K562 (cell line): ENCODE data around the gene MCL1. TPM values are rescaled to one million over a fixed set of nuclear protein-coding genes. Genes with fewer than 3 reads are reported as not detected.

Experiments used
- CBX1 ChIP-seq: sonication (generic); IDR thresholded peaks from 2 replicates; pipeline ENCODE4 v1.6.1; 2016; ENCODE audit warnings: antibody characterized with exemption, low read depth, mild to moderate bottlenecking
- CHCHD3 ChIP-seq: fragments of 250-450 bp; sonication (Bioruptor Pico); IDR thresholded peaks from 2 replicates; pipeline ENCODE4 v2.1.2; 2022; ENCODE audit warnings: mild to moderate bottlenecking
- COPS2 ChIP-seq: fragments of 450-650 bp; conservative IDR thresholded peaks from 2 replicates; pipeline ENCODE4 v1.6.1; 2016; ENCODE audit warnings: mild to moderate bottlenecking, moderate library complexity
- EGR1 ChIP-seq: fragments of 450-650 bp; conservative IDR thresholded peaks from 2 replicates; pipeline ENCODE4 v1.6.1; 2017; ENCODE audit warnings: mild to moderate bottlenecking
- GTF2E2 ChIP-seq: fragments of 200-800 bp; sonication (Bioruptor generic); IDR thresholded peaks from 2 replicates; pipeline ENCODE4 v1.6.1; 2016; ENCODE audit warnings: missing genetic modification characterization, missing compliant biosample characterization
- L3MBTL2 ChIP-seq: fragments of 450-650 bp; IDR thresholded peaks from 2 replicates; pipeline ENCODE4 v1.6.1; 2016; ENCODE audit warnings: mild to moderate bottlenecking, moderate library complexity
- MTF1 ChIP-seq: fragments of 250-450 bp; sonication (Bioruptor Pico); IDR thresholded peaks from 2 replicates; pipeline ENCODE4 v1.9.0; 2021; ENCODE audit warnings: moderate library complexity, mild to moderate bottlenecking, inconsistent platforms, borderline replicate concordance
- POU5F1 ChIP-seq: fragments of 150-350 bp; IDR thresholded peaks from 2 replicates; pipeline ENCODE4 v1.6.1; 2014; ENCODE audit warnings: borderline replicate concordance, low read length, low read depth, mild to moderate bottlenecking; ENCODE audit not compliant: partially characterized antibody
- SMAD3 ChIP-seq: fragments of 450-650 bp; formaldehyde crosslinking; conservative IDR thresholded peaks from 2 replicates; pipeline ENCODE4 v1.4.0; 2020; ENCODE audit warnings: mild to moderate bottlenecking
- SMARCA4 ChIP-seq: fragments of 450-650 bp; IDR thresholded peaks from 2 replicates; pipeline ENCODE4 v1.6.1; 2016
- SMC3 ChIP-seq: conservative IDR thresholded peaks from 2 replicates; pipeline ENCODE4 v1.6.1; 2011; ENCODE audit warnings: low read depth, low read length, improper control_type of control experiment; ENCODE audit not compliant: insufficient read depth
- SPI1 ChIP-seq: IDR thresholded peaks from 2 replicates; pipeline ENCODE4 v1.6.1; 2011; ENCODE audit warnings: low read depth, low read length, control low read depth, borderline replicate concordance
- TCFL5 ChIP-seq: fragments of 250-450 bp; sonication (Bioruptor Pico); conservative IDR thresholded peaks from 2 replicates; pipeline ENCODE4 v1.6.1; 2021; ENCODE audit warnings: mild to moderate bottlenecking, moderate library complexity, matching md5 sums
- XRCC3 ChIP-seq: fragments of 450-650 bp; IDR thresholded peaks from 2 replicates; pipeline ENCODE4 v1.6.1; 2017; ENCODE audit warnings: mild to moderate bottlenecking, moderate library complexity
- ZNF239 ChIP-seq: fragments of 250-450 bp; sonication (Bioruptor Pico); IDR thresholded peaks from 2 replicates; pipeline ENCODE4 v1.4.0; 2020; ENCODE audit warnings: mild to moderate bottlenecking
- ZNF324 ChIP-seq: fragments of 250-450 bp; sonication (Bioruptor Pico); IDR thresholded peaks from 2 replicates; pipeline ENCODE4 v1.4.0; 2020; ENCODE audit warnings: mild to moderate bottlenecking
- ZNF639 ChIP-seq, 2 experiments: fragments of 200-800 bp in 1 of 2; sonication (Bioruptor generic) in 1 of 2; sonication (generic) in 1 of 2; formaldehyde crosslinking in 1 of 2; IDR thresholded peaks in 1 of 2; conservative IDR thresholded peaks in 1 of 2; 2 replicates each; pipeline versions ENCODE4 v1.5.0 to v1.6.1; 2016 to 2020; ENCODE audit warnings: missing compliant biosample characterization in 1 of 2, missing genetic modification characterization in 1 of 2, missing genetic modification reagents in 1 of 2
- ZNF696 ChIP-seq: fragments of 250-450 bp; sonication (Bioruptor Pico); conservative IDR thresholded peaks from 2 replicates; pipeline ENCODE4 v1.4.0; 2020; ENCODE audit warnings: mild to moderate bottlenecking, moderate library complexity
- polyA plus RNA-seq, 8 experiments: library from polyadenylated mRNA; depleted of rRNA in 4 of 8; stranded (reverse) in 5 of 8; unstranded in 3 of 8; fragments of >200 nt; fragmentation: Nextera tagmentation in 2 of 8; fragmentation: Illumina TruSeq in 1 of 8; extraction: Ambion mirVana in 2 of 8; extraction: Trizol in 1 of 8; gene quantifications; 2 replicates each; pipeline versions ENCODE4 v1.2.1 to v1.2.3, GENCODE V29; 2011 to 2014; ENCODE audit warnings: inconsistent platforms in 1 of 8, missing spikeins in 1 of 8
- total RNA-seq, 7 experiments: library from RNA; depleted of rRNA in 6 of 7; stranded (reverse); fragments of >200 nt in 6 of 7; fragmentation: Illumina TruSeq in 2 of 7; extraction: Trizol in 2 of 7; gene quantifications; 2 replicates each; pipeline versions ENCODE4 v1.2.1 to v1.2.3, GENCODE V29; 2011 to 2021; ENCODE audit warnings: low replicate concordance in 1 of 7
- TF ChIP-seq, protein P1 (sequence below): fragments of 250-450 bp; sonication (Bioruptor Pico); IDR thresholded peaks from 2 replicates; pipeline ENCODE4 v1.8.0; 2022; ENCODE audit warnings: inconsistent platforms, mild to moderate bottlenecking, moderate library complexity, borderline replicate concordance
- TF ChIP-seq, protein P2 (sequence below): sonication (generic); formaldehyde crosslinking; IDR thresholded peaks from 2 replicates; pipeline ENCODE4 v1.8.0; 2022; ENCODE audit warnings: missing genetic modification reagents, mild to moderate bottlenecking, borderline replicate concordance
- TF ChIP-seq, protein P3 (sequence below): sonication (generic); formaldehyde crosslinking; IDR thresholded peaks from 2 replicates; pipeline ENCODE4 v1.8.0; 2022; ENCODE audit warnings: mild to moderate bottlenecking, missing genetic modification reagents

MCL1 gene
- total and polyA plus RNA-seq, 9 of the 15 experiments (the other 6 are each of a cell fraction or from before 2014, with no cell fraction given), result 27.1 to 224 (median 138) TPM

GRCh38 chr1:150615346-150616201, 36.2 kb upstream of the MCL1 start (continued):
- TF ChIP-seq L3MBTL2 (peak; percentile 34; the same call in 1 of the 2 replicates), SPI1 (no peak), SMARCA4 (no peak; the same call in 1 of the 2 replicates), TCFL5 (CRISPR knock-in tag) (no peak), XRCC3 (no peak), CBX1 (no peak), SMAD3 (CRISPR knock-in tag) (peak; percentile 26; the same call in 1 of the 2 replicates), POU5F1 (no peak), ZNF639 (CRISPR knock-in tag; conservative IDR thresholded peaks at IDR 0.05 in 1 of 2, IDR thresholded peaks at IDR 0.05 in 1 of 2) (peak in 1 of 2 experiments; percentile 87; a peak in 2 of 4 replicates), EGR1 (no peak), ZNF696 (CRISPR knock-in tag) (no peak), MTF1 (CRISPR knock-in tag) (no peak), ZNF324 (no peak), COPS2 (no peak), CHCHD3 (CRISPR knock-in tag) (no peak), SMC3 (no peak), GTF2E2 (tag) (peak; percentile 79; the same call in 1 of the 2 replicates), ZNF239 (CRISPR knock-in tag) (no peak)
- TF ChIP-seq, protein P1, sequence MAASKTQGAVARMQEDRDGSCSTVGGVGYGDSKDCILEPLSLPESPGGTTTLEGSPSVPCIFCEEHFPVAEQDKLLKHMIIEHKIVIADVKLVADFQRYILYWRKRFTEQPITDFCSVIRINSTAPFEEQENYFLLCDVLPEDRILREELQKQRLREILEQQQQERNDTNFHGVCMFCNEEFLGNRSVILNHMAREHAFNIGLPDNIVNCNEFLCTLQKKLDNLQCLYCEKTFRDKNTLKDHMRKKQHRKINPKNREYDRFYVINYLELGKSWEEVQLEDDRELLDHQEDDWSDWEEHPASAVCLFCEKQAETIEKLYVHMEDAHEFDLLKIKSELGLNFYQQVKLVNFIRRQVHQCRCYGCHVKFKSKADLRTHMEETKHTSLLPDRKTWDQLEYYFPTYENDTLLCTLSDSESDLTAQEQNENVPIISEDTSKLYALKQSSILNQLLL (CRISPR knock-in tag), result no peak
- TF ChIP-seq, protein P2, sequence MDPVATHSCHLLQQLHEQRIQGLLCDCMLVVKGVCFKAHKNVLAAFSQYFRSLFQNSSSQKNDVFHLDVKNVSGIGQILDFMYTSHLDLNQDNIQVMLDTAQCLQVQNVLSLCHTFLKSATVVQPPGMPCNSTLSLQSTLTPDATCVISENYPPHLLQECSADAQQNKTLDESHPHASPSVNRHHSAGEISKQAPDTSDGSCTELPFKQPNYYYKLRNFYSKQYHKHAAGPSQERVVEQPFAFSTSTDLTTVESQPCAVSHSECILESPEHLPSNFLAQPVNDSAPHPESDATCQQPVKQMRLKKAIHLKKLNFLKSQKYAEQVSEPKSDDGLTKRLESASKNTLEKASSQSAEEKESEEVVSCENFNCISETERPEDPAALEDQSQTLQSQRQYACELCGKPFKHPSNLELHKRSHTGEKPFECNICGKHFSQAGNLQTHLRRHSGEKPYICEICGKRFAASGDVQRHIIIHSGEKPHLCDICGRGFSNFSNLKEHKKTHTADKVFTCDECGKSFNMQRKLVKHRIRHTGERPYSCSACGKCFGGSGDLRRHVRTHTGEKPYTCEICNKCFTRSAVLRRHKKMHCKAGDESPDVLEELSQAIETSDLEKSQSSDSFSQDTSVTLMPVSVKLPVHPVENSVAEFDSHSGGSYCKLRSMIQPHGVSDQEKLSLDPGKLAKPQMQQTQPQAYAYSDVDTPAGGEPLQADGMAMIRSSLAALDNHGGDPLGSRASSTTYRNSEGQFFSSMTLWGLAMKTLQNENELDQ (CRISPR knock-in tag), result no peak
- TF ChIP-seq, protein P3, sequence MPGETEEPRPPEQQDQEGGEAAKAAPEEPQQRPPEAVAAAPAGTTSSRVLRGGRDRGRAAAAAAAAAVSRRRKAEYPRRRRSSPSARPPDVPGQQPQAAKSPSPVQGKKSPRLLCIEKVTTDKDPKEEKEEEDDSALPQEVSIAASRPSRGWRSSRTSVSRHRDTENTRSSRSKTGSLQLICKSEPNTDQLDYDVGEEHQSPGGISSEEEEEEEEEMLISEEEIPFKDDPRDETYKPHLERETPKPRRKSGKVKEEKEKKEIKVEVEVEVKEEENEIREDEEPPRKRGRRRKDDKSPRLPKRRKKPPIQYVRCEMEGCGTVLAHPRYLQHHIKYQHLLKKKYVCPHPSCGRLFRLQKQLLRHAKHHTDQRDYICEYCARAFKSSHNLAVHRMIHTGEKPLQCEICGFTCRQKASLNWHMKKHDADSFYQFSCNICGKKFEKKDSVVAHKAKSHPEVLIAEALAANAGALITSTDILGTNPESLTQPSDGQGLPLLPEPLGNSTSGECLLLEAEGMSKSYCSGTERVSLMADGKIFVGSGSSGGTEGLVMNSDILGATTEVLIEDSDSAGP (CRISPR knock-in tag), result peak; percentile 63; the same call in 1 of the 2 replicates
